ENCODE results near the gene PLPP6. TPM values are rescaled to one million over a fixed set of nuclear protein-coding genes. Genes with fewer than 3 reads are reported as not detected.
"Not testable (repeated sequence)": the region's sequence is repeated elsewhere in the genome, so short reads cannot be mapped to it uniquely, and the experiment has no call there.

Gene PLPP6
- polyA plus RNA-seq, 1 donor (not counting 4 experiments of a cell fraction or from before 2014, with no cell fraction given) = 7.7 TPM

GRCh38 chr9:4654084-4654483 lies 8.0 kb upstream of the PLPP6 start:
- Histone ChIP-seq H3K4me1 (ENCODE audit: control insufficient read depth, extremely low read depth, insufficient read depth, low read length) (no peaks in the 10 kb centered on the region), H2AFZ (ENCODE audit: control insufficient read depth, low read length) (no peak overlapping the region), H3K4me3 (ENCODE audit: control insufficient read depth in 2 of 3, extremely low read depth in 1 of 3, insufficient read depth in 2 of 3, low read depth in 1 of 3, low read length in 3 of 3) (no peak overlapping the region), H3K9me3 (ENCODE audit: control insufficient read depth, low read depth, low read length) (no peaks in the 10 kb centered on the region), H3K4me2 (ENCODE audit: control insufficient read depth, extremely low read depth, insufficient read depth, low read depth, low read length) (no peak overlapping the region), H3K9me1 (ENCODE audit: control insufficient read depth, extremely low read depth, insufficient read depth, low read length) (no peaks in the 10 kb centered on the region), H3K27ac (ENCODE audit: control insufficient read depth, insufficient read depth, low read length) (no peak overlapping the region), H4K20me1 (ENCODE audit: control insufficient read depth, extremely low read depth, insufficient read depth, low read length) (no peaks in the 10 kb centered on the region), H3K27me3 (ENCODE audit: control insufficient read depth, extremely low read depth, insufficient read depth, low read length) (no peaks in the 10 kb centered on the region), H3K36me3 (ENCODE audit: control insufficient read depth in 2 of 2, extremely low read depth in 1 of 2, insufficient read depth in 2 of 2, low read length in 2 of 2) (no peaks in the 10 kb centered on the region), H3K9ac (ENCODE audit: control insufficient read depth, extremely low read depth, insufficient read depth, low read length) (no peak overlapping the region), H3K79me2 (ENCODE audit: control insufficient read depth, insufficient read depth, low read length) (no peaks in the 10 kb centered on the region)
- DNase-seq (ENCODE audit: low read depth, low spot score) = no peak
- dilution Hi-C loops (cut with MboI; ENCODE audit: extremely low pct_ligation_motif_present, low sequenced_read_pairs) = no loop called here
- no peak for FAIRE-seq
- TF ChIP-seq CTCF (optimal IDR thresholded peaks at IDR 0.05 in 1 of 3, IDR thresholded peaks at IDR 0.05 in 1 of 3, conservative IDR thresholded peaks at IDR 0.05 in 1 of 3; ENCODE audit: extremely low read depth in 1 of 3, insufficient read depth in 2 of 3, low read length in 3 of 3) (no peak), EZH2 (IDR thresholded peaks at IDR 0.05; ENCODE audit: low read length) (no peak)

GRCh38 chr9:4654538-4654937 lies 7.6 kb upstream of the PLPP6 start:
- Histone ChIP-seq H3K4me2 (ENCODE audit: control insufficient read depth, extremely low read depth, insufficient read depth, low read depth, low read length) (no peak overlapping the region), H3K27ac (ENCODE audit: control insufficient read depth, insufficient read depth, low read length) (no peak overlapping the region), H3K79me2 (ENCODE audit: control insufficient read depth, insufficient read depth, low read length) (no peaks in the 10 kb centered on the region), H3K27me3 (ENCODE audit: control insufficient read depth, extremely low read depth, insufficient read depth, low read length) (no peaks in the 10 kb centered on the region), H3K36me3 (ENCODE audit: control insufficient read depth in 2 of 2, extremely low read depth in 1 of 2, insufficient read depth in 2 of 2, low read length in 2 of 2) (no peaks in the 10 kb centered on the region), H3K4me1 (ENCODE audit: control insufficient read depth, extremely low read depth, insufficient read depth, low read length) (no peaks in the 10 kb centered on the region), H3K9ac (ENCODE audit: control insufficient read depth, extremely low read depth, insufficient read depth, low read length) (no peak overlapping the region), H4K20me1 (ENCODE audit: control insufficient read depth, extremely low read depth, insufficient read depth, low read length) (no peaks in the 10 kb centered on the region), H3K9me3 (ENCODE audit: control insufficient read depth, low read depth, low read length) (no peaks in the 10 kb centered on the region), H3K4me3 (ENCODE audit: control insufficient read depth in 2 of 3, extremely low read depth in 1 of 3, insufficient read depth in 2 of 3, low read depth in 1 of 3, low read length in 3 of 3) (no peak overlapping the region), H2AFZ (ENCODE audit: control insufficient read depth, low read length) (no peak overlapping the region), H3K9me1 (ENCODE audit: control insufficient read depth, extremely low read depth, insufficient read depth, low read length) (no peaks in the 10 kb centered on the region)
- no peak for TF ChIP-seq EZH2 (IDR thresholded peaks at IDR 0.05; ENCODE audit: low read length)
- TF ChIP-seq CTCF (optimal IDR thresholded peaks at IDR 0.05 in 1 of 3, IDR thresholded peaks at IDR 0.05 in 1 of 3, conservative IDR thresholded peaks at IDR 0.05 in 1 of 3; ENCODE audit: extremely low read depth in 1 of 3, insufficient read depth in 2 of 3, low read length in 3 of 3) = no peak
- no peak for DNase-seq (ENCODE audit: low read depth, low spot score)
- FAIRE-seq = no peak
- dilution Hi-C loops (cut with MboI; ENCODE audit: extremely low pct_ligation_motif_present, low sequenced_read_pairs) = no loop called here

DNA sequence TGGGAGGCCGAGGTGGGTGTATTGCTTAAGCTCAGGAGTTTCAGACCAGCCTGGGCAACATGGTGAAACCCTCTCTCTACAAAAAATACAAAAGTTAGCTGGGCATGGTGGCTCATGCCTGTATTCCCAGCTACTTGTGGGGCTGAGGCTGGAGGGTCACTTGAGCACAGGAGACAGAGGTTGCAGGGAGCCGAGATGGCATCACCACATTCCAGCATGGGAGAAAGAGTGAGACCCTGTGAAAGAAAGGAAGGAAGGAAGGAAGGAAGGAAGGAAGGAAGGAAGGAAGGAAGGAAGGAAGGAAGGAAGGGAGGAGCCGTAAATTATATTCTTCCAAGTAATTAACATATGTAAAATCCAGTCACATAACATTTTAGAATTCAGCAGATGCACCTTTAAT lies 5.9 kb upstream of the PLPP6 start:
- dilution Hi-C loops (cut with MboI; ENCODE audit: extremely low pct_ligation_motif_present, low sequenced_read_pairs); H3K27me3 ChIP-seq (ENCODE audit: control insufficient read depth, extremely low read depth, insufficient read depth, low read length); H2AFZ ChIP-seq (ENCODE audit: control insufficient read depth, low read length); DNase-seq (ENCODE audit: low read depth, low spot score); H3K4me3 ChIP-seq (ENCODE audit: control insufficient read depth in 2 of 3, extremely low read depth in 1 of 3, insufficient read depth in 2 of 3, low read depth in 1 of 3, low read length in 3 of 3); H3K27ac ChIP-seq (ENCODE audit: control insufficient read depth, insufficient read depth, low read length); H3K4me1 ChIP-seq (ENCODE audit: control insufficient read depth, extremely low read depth, insufficient read depth, low read length); H3K36me3 ChIP-seq (ENCODE audit: control insufficient read depth in 2 of 2, extremely low read depth in 1 of 2, insufficient read depth in 2 of 2, low read length in 2 of 2); H3K9me3 ChIP-seq (ENCODE audit: control insufficient read depth, low read depth, low read length); FAIRE-seq; H3K9ac ChIP-seq (ENCODE audit: control insufficient read depth, extremely low read depth, insufficient read depth, low read length); H3K79me2 ChIP-seq (ENCODE audit: control insufficient read depth, insufficient read depth, low read length); H3K9me1 ChIP-seq (ENCODE audit: control insufficient read depth, extremely low read depth, insufficient read depth, low read length); H3K4me2 ChIP-seq (ENCODE audit: control insufficient read depth, extremely low read depth, insufficient read depth, low read depth, low read length); H4K20me1 ChIP-seq (ENCODE audit: control insufficient read depth, extremely low read depth, insufficient read depth, low read length): not testable (repeated sequence)

Data from keratinocyte (primary cell).